Neural cell (in vitro differentiated cells): Measurements from ENCODE around the gene FCGR3B.
"Not testable (repeated sequence)": the region's sequence is repeated elsewhere in the genome, so short reads cannot be mapped to it uniquely, and the experiment has no call there.

Experiments
- CTCF ChIP-seq: fragments of 450-650 bp; IDR thresholded peaks from 2 replicates; pipeline ENCODE4 v1.5.1; 2014; ENCODE audit warnings: antibody characterized with exemption, mild to moderate bottlenecking, moderate library complexity; ENCODE audit not compliant: poor library complexity, severe bottlenecking
- EZH2 ChIP-seq: fragments of 200-600, 300-800 bp; shearing (Covaris generic), sonication (generic); IDR thresholded peaks from 2 replicates; pipeline ENCODE4 v1.6.1; 2014; ENCODE audit warnings: antibody characterized with exemption, low read length, borderline replicate concordance, mild to moderate bottlenecking; ENCODE audit not compliant: insufficient read depth, poor library complexity, severe bottlenecking
- REST ChIP-seq: IDR thresholded peaks from 2 replicates; pipeline ENCODE4 v1.6.1; 2012; ENCODE audit warnings: borderline replicate concordance
- TAF1 ChIP-seq: IDR thresholded peaks from 2 replicates; pipeline ENCODE4 v1.6.1; 2012; ENCODE audit warnings: low read depth

GRCh38 chr1:161589365-161589764 is 41.6 kb downstream of the FCGR3B start:
- TF ChIP-seq REST, TAF1, CTCF, EZH2: not testable (repeated sequence)
